ENCODE measurements around the gene TDRD3.

The TDRD3 gene

DNA sequence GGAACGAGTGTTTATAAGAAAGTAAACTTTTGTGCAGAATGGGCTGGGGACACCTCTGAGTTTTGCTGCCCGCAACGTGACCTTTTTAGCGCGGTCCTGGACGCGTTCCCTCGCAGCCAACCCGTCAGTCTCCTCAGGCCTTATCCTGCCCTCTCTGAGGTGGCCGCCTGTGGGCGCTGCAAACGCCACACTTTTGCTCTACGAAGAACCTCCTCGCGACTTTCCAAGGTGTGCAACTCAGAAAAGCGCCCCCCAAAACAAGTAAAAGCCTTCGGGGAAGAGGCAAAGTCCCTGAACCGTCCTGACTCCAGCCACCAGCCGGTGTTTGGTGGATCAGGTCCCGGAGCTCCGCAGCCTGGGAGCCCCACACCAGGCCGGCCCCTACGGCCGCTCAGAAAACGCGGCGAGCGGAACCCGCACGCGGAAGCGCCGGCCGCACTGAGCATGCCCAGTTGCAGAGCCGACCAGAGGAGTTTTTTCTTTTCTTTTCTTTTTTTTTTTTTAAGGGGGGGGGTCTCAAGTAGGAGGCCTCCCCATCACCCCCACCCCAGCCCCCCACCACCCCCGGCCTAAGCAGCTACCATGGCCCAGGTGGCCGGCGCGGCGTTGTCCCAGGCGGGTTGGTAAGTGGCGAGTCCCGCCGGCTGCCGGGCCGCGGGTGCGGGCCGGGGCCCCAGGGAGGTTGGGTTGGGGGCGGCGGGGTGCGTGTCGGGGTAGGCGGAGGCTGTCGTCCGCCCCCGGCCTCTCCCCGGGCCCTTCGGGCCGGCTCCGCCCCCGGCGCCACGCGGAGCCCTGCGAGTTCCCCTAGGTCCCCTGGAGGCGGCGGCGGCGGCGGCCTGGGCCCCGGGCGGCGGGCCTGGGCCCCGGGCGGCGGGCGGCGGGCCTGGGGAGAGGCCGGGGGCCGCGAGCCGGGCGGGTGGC is at the start of gene TDRD3:
Gene TDRD3, plus strand, starts transcription at position 438 of the 921 bp plus-strand sequence. Its CDS starts 145 bp downstream, at position 583.
- peak within 1 kb of the TSS; percentile 89 for H3K4me3 ChIP-seq (ENCODE audit: low read length)
- no peaks in the 10 kb centered on the region for H3K27me3 ChIP-seq (ENCODE audit: control insufficient read depth, insufficient read depth, low read length)
- peak within 1 kb of the TSS; percentile 72 for H3K9ac ChIP-seq (ENCODE audit: low read length)
- H3K36me3 ChIP-seq (ENCODE audit: control insufficient read depth, insufficient read depth, low read length) = no peaks in the 10 kb centered on the region
- H3K4me1 ChIP-seq (ENCODE audit: control insufficient read depth, insufficient read depth, low read length) = peaks cover 11% of the 10 kb centered on the region
- peak within 1 kb of the TSS; percentile 94 for H3K27ac ChIP-seq (ENCODE audit: low read depth, low read length)

DNA sequence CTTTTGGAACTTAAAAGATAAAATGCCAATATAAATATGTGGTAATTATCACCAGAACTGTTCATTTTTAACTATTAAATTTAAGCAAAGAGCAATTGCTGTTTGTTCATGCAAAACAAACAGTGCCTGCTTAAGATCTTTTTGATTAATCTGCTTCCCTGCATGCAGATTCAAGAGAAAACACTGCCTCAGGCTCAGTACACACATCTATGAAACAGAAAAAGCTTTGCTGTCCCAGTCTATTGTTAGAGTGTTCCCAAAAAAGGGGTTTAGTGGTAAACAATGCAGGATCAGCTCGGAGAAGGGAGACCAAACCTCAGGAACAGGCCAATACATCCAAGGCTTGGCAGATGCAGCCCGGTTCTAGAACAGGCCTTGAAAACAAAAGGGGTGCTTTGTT is 49.3 kb upstream of the TDRD3 start:
- Histone ChIP-seq H3K27me3 (ENCODE audit: control insufficient read depth, insufficient read depth, low read length) (no peaks in the 10 kb centered on the region), H3K36me3 (ENCODE audit: control insufficient read depth, insufficient read depth, low read length) (no peaks in the 10 kb centered on the region), H3K4me1 (ENCODE audit: control insufficient read depth, insufficient read depth, low read length) (no peaks in the 10 kb centered on the region), H3K4me3 (ENCODE audit: low read length) (no peak overlapping the region), H3K9ac (ENCODE audit: low read length) (no peak overlapping the region), H3K27ac (ENCODE audit: low read depth, low read length) (no peak overlapping the region)

DNA sequence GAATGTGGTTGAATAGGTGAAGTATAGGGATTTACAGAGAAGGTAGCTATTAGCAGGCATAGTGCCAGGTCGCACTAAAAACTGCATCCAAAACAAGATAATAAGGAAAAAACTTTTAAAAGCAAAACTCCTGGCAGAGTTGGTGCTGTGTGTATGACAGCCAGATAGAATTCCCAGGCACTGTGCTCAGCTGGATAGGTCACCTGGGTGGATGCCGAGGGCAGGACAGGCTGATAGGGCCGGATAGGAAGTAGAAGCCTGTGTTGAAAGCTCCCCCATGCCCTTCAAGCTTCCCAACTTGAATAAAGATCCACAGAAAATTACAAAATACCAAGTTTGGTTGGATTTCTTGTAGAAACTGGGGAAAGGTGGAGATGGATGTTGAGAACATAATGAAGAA is 48.9 kb upstream of the TDRD3 start:
- Histone ChIP-seq H3K36me3 (ENCODE audit: control insufficient read depth, insufficient read depth, low read length) (no peaks in the 10 kb centered on the region), H3K4me1 (ENCODE audit: control insufficient read depth, insufficient read depth, low read length) (no peaks in the 10 kb centered on the region), H3K4me3 (ENCODE audit: low read length) (no peak overlapping the region), H3K27ac (ENCODE audit: low read depth, low read length) (no peak overlapping the region), H3K27me3 (ENCODE audit: control insufficient read depth, insufficient read depth, low read length) (no peaks in the 10 kb centered on the region), H3K9ac (ENCODE audit: low read length) (no peak overlapping the region)

DNA sequence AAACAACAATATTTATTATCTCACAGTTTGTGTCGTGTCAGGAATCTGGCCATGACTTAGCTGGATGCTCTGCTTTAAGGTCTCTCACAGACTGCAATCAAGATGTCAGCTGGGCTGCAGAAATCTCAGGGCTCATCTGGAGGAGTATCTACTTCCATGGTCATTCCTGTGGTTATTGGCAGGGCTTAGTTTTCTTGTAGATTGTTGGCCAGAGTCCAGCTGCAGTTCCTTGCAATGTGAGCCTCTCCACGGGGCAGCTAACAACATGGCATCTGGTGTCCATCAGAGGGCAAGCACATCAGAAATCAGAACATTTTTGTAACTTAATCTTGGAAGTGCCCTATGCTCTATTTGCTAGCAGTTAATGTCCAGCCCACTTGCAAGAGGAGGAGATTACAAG is 45.7 kb upstream of the TDRD3 start:
- Histone ChIP-seq H3K27ac (ENCODE audit: low read depth, low read length) (no peak overlapping the region), H3K9ac (ENCODE audit: low read length) (no peak overlapping the region), H3K36me3 (ENCODE audit: control insufficient read depth, insufficient read depth, low read length) (no peaks in the 10 kb centered on the region), H3K4me1 (ENCODE audit: control insufficient read depth, insufficient read depth, low read length) (no peaks in the 10 kb centered on the region), H3K27me3 (ENCODE audit: control insufficient read depth, insufficient read depth, low read length) (no peaks in the 10 kb centered on the region), H3K4me3 (ENCODE audit: low read length) (no peak overlapping the region)

DNA sequence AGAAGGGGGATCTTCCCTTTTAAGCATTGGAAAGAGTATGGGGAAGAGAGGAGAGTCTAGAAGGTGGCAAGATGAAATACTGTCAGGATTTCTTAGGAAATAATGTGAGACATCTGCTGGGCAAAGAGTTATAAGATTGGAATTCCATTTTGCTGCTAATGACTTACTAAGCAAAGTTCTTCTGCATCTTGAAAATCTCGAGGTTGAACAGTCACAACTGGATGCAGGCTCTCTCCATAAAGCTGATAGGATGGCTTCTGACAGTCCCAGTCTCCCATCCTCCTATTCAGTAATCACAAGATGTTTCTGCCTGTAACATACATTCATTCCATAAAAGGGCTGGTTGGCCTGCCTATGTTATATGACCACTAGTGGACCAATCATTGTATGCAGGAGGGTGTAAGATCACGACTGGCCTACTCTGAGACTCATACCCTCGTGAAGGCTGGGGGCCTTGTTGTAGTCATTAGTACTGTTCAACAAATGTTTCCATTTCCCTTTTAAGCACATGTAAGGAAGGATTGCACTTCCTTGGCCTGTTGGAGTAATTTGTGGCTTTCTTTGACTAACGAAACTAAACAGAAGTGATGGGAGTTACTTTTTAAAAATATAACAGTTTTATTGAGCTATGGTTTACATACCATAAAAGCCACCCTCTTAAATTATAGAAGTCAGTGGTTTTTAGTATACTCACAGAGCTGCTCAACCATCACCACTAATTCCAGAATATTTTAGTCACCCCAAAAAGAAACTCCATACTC is 45.0 kb upstream of the TDRD3 start:
- Histone ChIP-seq H3K27me3 (ENCODE audit: control insufficient read depth, insufficient read depth, low read length) (no peaks in the 10 kb centered on the region), H3K9ac (ENCODE audit: low read length) (no peak overlapping the region), H3K4me3 (ENCODE audit: low read length) (no peak overlapping the region), H3K36me3 (ENCODE audit: control insufficient read depth, insufficient read depth, low read length) (no peaks in the 10 kb centered on the region), H3K27ac (ENCODE audit: low read depth, low read length) (no peak overlapping the region), H3K4me1 (ENCODE audit: control insufficient read depth, insufficient read depth, low read length) (no peaks in the 10 kb centered on the region)

DNA sequence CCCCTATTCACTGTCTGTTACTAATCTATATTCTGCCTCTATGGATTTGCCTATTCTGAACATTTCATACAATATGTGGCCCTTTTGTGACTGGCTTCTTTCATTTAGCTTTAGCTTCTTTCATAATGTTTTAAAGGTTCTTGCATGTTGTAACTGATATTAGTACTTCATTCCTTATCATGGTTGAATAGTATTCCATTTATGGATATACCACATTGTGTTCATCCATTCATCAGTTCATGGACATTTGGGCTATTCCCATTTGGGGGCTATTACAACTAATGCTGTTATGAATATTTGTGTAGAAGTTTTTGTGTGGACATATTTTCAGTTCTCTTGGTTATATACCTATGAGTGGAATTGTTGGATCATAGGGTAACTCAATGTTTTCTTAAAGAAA is 44.4 kb upstream of the TDRD3 start:
- Histone ChIP-seq H3K27me3 (ENCODE audit: control insufficient read depth, insufficient read depth, low read length) (no peaks in the 10 kb centered on the region), H3K36me3 (ENCODE audit: control insufficient read depth, insufficient read depth, low read length) (no peaks in the 10 kb centered on the region), H3K4me1 (ENCODE audit: control insufficient read depth, insufficient read depth, low read length) (no peaks in the 10 kb centered on the region), H3K9ac (ENCODE audit: low read length) (no peak overlapping the region), H3K4me3 (ENCODE audit: low read length) (no peak overlapping the region), H3K27ac (ENCODE audit: low read depth, low read length) (no peak overlapping the region)

DNA sequence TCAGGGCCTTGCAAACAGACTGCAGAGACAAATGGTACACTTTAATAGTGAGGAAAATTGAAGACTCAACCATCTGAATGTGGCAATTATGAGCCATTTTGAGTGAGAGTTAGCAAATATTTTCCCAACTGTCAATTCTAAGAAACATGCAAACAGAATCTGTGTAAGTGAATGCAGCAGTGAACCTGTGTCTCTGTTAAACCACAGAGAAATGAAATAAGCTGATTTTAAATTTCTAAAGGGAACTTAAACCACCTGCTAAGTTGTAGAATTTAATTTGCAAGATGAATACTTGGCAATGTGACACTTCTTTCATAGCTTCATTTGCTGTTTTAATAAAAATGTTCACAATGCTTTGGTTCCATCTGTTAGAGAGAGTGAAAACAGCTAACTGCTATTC is 42.0 kb upstream of the TDRD3 start:
- Histone ChIP-seq H3K27me3 (ENCODE audit: control insufficient read depth, insufficient read depth, low read length) (no peaks in the 10 kb centered on the region), H3K36me3 (ENCODE audit: control insufficient read depth, insufficient read depth, low read length) (no peaks in the 10 kb centered on the region), H3K4me1 (ENCODE audit: control insufficient read depth, insufficient read depth, low read length) (no peaks in the 10 kb centered on the region), H3K4me3 (ENCODE audit: low read length) (no peak overlapping the region), H3K9ac (ENCODE audit: low read length) (no peak overlapping the region), H3K27ac (ENCODE audit: low read depth, low read length) (no peak overlapping the region)

DNA sequence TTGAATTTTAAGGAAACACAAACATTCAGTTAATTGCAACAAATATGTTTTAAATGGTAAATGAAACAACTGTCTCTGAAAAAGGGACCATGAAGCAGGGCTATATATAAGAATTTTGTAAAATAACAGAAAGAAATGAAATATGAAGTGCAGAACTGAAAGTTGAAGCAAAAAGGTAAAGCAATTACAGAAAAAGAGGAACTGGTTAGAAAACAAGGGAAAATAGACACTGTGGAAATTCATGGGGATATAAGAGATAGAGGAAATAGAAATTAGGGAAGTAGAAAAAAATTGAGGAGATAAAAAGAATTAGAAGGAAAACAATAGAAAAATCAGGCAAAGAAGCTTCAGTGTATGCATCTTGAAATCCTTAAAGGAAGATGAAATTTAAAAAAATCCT is 40.0 kb upstream of the TDRD3 start:
- Histone ChIP-seq H3K36me3 (ENCODE audit: control insufficient read depth, insufficient read depth, low read length) (no peaks in the 10 kb centered on the region), H3K4me1 (ENCODE audit: control insufficient read depth, insufficient read depth, low read length) (no peaks in the 10 kb centered on the region), H3K27ac (ENCODE audit: low read depth, low read length) (no peak overlapping the region), H3K9ac (ENCODE audit: low read length) (no peak overlapping the region), H3K4me3 (ENCODE audit: low read length) (no peak overlapping the region), H3K27me3 (ENCODE audit: control insufficient read depth, insufficient read depth, low read length) (no peaks in the 10 kb centered on the region)

DNA sequence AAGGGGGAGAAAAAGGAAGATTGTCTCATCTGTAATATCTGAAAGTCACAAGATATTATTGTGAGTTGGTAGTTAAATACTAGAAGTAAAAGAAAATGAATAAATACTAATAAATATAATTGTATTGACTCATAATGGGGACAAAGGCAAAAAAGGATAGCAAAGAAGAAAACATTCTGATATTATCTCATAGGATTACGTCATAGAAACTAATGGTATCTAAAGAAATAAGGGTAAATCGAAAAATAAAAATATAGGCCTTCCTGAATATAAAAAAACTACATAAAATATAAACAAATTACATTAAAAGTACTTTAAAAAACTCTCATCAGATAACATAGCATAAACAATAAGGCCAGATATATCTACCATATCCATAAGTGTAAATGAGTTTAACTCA is 38.6 kb upstream of the TDRD3 start:
- Histone ChIP-seq H3K4me3 (ENCODE audit: low read length) (no peak overlapping the region), H3K27ac (ENCODE audit: low read depth, low read length) (no peak overlapping the region), H3K4me1 (ENCODE audit: control insufficient read depth, insufficient read depth, low read length) (no peaks in the 10 kb centered on the region), H3K27me3 (ENCODE audit: control insufficient read depth, insufficient read depth, low read length) (no peaks in the 10 kb centered on the region), H3K9ac (ENCODE audit: low read length) (no peak overlapping the region), H3K36me3 (ENCODE audit: control insufficient read depth, insufficient read depth, low read length) (no peaks in the 10 kb centered on the region)

DNA sequence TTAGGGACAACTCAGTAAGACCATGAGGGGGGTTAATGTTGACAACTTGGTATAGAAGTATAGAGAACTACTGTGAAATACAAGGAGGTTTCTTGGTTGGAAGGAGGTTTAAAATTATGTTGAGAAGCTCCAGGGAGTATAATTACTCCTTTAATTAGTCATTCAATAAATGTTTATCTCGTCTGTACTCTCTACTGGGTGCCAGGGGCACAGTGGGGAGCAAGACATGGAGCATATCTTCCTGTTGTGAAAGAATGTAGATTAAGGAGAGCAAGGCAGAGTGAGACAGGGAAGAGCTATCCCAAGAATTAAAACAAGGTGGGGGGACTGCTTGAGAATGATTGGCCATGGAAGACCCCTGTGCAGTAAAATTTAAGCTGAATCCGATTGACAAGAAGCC is 33.7 kb upstream of the TDRD3 start:
- no peak overlapping the region for H3K9ac ChIP-seq (ENCODE audit: low read length)
- H3K4me1 ChIP-seq (ENCODE audit: control insufficient read depth, insufficient read depth, low read length) = no peaks in the 10 kb centered on the region
- no peaks in the 10 kb centered on the region for H3K27me3 ChIP-seq (ENCODE audit: control insufficient read depth, insufficient read depth, low read length)
- no peak overlapping the region for H3K27ac ChIP-seq (ENCODE audit: low read depth, low read length)
- no peak overlapping the region for H3K4me3 ChIP-seq (ENCODE audit: low read length)
- H3K36me3 ChIP-seq (ENCODE audit: control insufficient read depth, insufficient read depth, low read length) = no peaks in the 10 kb centered on the region

DNA sequence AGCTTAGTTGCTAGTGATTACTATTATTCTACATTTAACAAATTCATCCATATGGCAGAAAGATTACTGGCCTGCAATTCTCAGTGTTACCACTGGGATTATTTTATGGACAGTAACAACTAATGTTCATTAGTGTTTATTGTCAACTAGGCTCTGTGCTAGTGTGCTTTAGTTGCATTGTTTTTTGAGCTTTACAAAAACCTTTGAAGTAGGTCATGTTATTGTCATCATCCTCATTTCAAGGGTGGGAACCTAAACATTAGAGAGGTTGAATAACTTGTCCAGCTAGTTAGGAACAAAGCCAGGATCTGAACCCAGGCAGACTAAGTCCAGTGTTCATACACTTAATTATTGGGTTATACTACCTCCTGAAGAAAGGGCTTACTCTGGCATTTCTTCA is 27.8 kb upstream of the TDRD3 start:
- no peaks in the 10 kb centered on the region for H3K4me1 ChIP-seq (ENCODE audit: control insufficient read depth, insufficient read depth, low read length)

DNA sequence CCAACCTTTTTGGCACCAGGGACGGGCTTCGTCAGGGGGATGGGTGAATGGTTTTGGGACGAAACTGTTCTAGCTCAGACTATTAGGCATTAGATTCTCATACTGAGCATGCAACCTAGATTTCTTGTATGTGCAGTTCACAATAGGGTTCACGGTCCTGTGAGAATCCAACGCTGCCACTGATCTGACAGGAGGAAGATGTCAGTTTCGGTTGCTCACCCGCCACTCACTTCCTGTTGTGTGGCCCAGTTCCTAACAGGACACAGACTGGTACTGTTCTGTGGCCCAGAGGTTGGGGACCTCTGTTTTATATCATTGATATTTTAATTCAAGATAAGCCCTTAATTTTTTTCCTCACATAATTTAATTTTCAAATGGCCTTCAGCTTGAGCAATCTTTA is 26.7 kb upstream of the TDRD3 start:
- H3K4me1 ChIP-seq (ENCODE audit: control insufficient read depth, insufficient read depth, low read length) = no peaks in the 10 kb centered on the region
- H3K36me3 ChIP-seq (ENCODE audit: control insufficient read depth, insufficient read depth, low read length) = no peaks in the 10 kb centered on the region
- H3K9ac ChIP-seq (ENCODE audit: low read length) = no peak overlapping the region

More for the DNA sequence above, 27.8 kb upstream of the TDRD3 start:
- H3K9ac ChIP-seq (ENCODE audit: low read length) = no peak overlapping the region
- H3K27ac ChIP-seq (ENCODE audit: low read depth, low read length) = no peak overlapping the region
- H3K36me3 ChIP-seq (ENCODE audit: control insufficient read depth, insufficient read depth, low read length) = no peaks in the 10 kb centered on the region
- no peak overlapping the region for H3K4me3 ChIP-seq (ENCODE audit: low read length)
- H3K27me3 ChIP-seq (ENCODE audit: control insufficient read depth, insufficient read depth, low read length) = no peaks in the 10 kb centered on the region

More for the DNA sequence above, 26.7 kb upstream of the TDRD3 start:
- no peak overlapping the region for H3K27ac ChIP-seq (ENCODE audit: low read depth, low read length)
- H3K27me3 ChIP-seq (ENCODE audit: control insufficient read depth, insufficient read depth, low read length) = no peaks in the 10 kb centered on the region
- no peak overlapping the region for H3K4me3 ChIP-seq (ENCODE audit: low read length)
